Right lobe of liver (tissue), 4 donors: ENCODE results near the gene PRMT5.
A peak's percentile ranks its signal among the peaks of the same experiment; 100 is the strongest.

Experiments
- POLR2A ChIP-seq: fragments of 450-650 bp; IDR thresholded peaks from one replicate; pipeline ENCODE4 v1.6.1; 2017; ENCODE audit warnings: antibody characterized with exemption, mild to moderate bottlenecking
- TF ChIP-seq, protein P1 (sequence below), 4 donors: fragments of 200-600 bp in 3 of 4; fragments of 450-650 bp in 1 of 4; IDR thresholded peaks; one replicate each; pipeline versions ENCODE4 v1.5.1 to v1.8.0; 2016 to 2022; ENCODE audit warnings: antibody characterized with exemption in 4 of 4, mild to moderate bottlenecking in 2 of 4
- donor health status: DM: no; HTN: no; CAD: no.
- donor health status: DM: no; HTN: no; CAD: no.
- donor health status: DM: no; HTN: yes; CAD: no.

DNA sequence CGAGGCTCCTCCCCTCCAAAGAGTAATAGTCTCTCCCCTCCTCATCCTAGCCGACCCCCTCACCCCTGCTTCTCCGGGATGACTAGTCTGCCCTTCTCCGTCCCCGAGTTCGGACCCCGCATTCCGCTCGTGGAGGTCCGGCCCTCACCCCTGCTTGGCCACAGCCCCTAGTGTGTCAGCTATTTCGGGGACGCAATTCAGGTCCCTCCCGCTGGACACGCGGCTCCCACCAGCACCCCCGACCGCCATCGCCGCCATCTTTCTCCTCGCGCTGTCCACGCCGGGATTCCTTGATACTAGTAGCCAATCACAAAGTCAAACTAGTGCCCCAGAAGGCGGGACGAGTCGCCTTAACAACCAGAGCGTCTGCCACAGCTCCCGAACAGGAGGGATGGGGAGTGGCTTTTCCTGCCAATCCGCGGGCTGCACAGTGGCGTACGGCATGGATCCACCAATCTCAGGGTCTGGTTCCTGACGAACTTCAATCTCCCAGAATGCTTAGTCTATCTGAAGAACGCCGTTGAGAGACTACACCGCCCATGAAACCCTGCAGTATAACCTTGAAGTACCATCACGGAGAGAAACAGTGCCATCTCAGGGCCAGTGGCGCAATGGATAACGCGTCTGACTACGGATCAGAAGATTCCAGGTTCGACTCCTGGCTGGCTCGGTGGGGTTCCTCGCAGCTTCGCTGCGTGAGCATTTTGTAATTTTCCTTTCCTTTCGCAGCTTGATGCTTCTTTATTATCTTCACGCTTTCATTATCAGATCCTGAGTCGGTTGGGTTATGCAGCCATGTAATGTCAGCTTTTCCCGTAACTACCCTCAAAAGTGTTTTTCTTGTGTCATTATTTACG is at the start of gene PRMT5:
- peak; percentile 73 for TF ChIP-seq POLR2A
- TF ChIP-seq, protein P1, sequence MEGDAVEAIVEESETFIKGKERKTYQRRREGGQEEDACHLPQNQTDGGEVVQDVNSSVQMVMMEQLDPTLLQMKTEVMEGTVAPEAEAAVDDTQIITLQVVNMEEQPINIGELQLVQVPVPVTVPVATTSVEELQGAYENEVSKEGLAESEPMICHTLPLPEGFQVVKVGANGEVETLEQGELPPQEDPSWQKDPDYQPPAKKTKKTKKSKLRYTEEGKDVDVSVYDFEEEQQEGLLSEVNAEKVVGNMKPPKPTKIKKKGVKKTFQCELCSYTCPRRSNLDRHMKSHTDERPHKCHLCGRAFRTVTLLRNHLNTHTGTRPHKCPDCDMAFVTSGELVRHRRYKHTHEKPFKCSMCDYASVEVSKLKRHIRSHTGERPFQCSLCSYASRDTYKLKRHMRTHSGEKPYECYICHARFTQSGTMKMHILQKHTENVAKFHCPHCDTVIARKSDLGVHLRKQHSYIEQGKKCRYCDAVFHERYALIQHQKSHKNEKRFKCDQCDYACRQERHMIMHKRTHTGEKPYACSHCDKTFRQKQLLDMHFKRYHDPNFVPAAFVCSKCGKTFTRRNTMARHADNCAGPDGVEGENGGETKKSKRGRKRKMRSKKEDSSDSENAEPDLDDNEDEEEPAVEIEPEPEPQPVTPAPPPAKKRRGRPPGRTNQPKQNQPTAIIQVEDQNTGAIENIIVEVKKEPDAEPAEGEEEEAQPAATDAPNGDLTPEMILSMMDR (IDR thresholded peaks at IDR 0.05): no peak
